Measurements from ENCODE around the gene SPATA32.

GRCh38 chr17:45271603-45272002 lies 9.7 kb upstream of the SPATA32 start:
- TF ChIP-seq POLR2A (IDR thresholded peaks at IDR 0.05; ENCODE audit: low read length) (no peak), GATA1 (IDR thresholded peaks at IDR 0.05; ENCODE audit: low read depth, low read length) (no peak)

Data from erythroblast (primary cell).